Activated B cell treated with CpG ODN at 0.5 μM for 24 hours (primary cell): ENCODE data around the gene CIDEB. TPM values are rescaled to one million over a fixed set of nuclear protein-coding genes. Genes with fewer than 3 reads are reported as not detected.

Experiments used
- ATAC-seq: fragments of 200-7000 bp; cut with Tn5 transposase; one replicate; pipeline ENCODE4 v1.10.0; 2021; ENCODE audit warnings: low read depth, mild to moderate bottlenecking, moderate library complexity
- CTCF ChIA-PET: fragments of 350-600 bp; sonication (Branson Sonifier 250); formaldehyde crosslinking; loops from one replicate; lab custom pipeline; 2021; ENCODE audit warnings: antibody characterized with exemption; lab: Charles Lee
- POLR2A ChIA-PET: fragments of 350-600 bp; sonication (Branson Sonifier 250); formaldehyde crosslinking; loops from one replicate; lab custom pipeline; 2021; ENCODE audit warnings: antibody characterized with exemption; lab: Charles Lee
- DNase-seq: peaks from one replicate; pipeline ENCODE4 v3.0.0; 2022
- H3K27ac Mint-ChIP-seq: one replicate; pipeline ENCODE4 v1.8.0; 2020; ENCODE audit warnings: mixed read lengths
- H3K27me3 Mint-ChIP-seq: one replicate; pipeline ENCODE4 v1.8.0; 2021; ENCODE audit warnings: mixed read lengths
- H3K36me3 Mint-ChIP-seq: one replicate; pipeline ENCODE4 v1.8.0; 2021; ENCODE audit warnings: low read depth, mixed read lengths
- H3K4me1 Mint-ChIP-seq: one replicate; pipeline ENCODE4 v1.8.0; 2021; ENCODE audit warnings: mixed read lengths
- H3K4me3 Mint-ChIP-seq: one replicate; pipeline ENCODE4 v1.8.0; 2020; ENCODE audit warnings: mild to moderate bottlenecking, mixed read lengths
- H3K9me3 Mint-ChIP-seq: one replicate; pipeline ENCODE4 v1.8.0; 2020; ENCODE audit warnings: mixed read lengths
- intact Hi-C: fragments of 100-400 bp; cut with micrococcal nuclease; formaldehyde crosslinking; loops from one replicate; pipeline ENCODE4 v1.15.1; 2024
- total RNA-seq: library from RNA; stranded (reverse); gene quantifications from 2 replicates; pipeline ENCODE4 v1.2.3, GENCODE V29; 2022
- TF ChIP-seq, protein P1 (sequence below): fragments of 200-600 bp; IDR thresholded peaks from one replicate; pipeline ENCODE4 v1.8.0; 2022; ENCODE audit warnings: antibody characterized with exemption, mild to moderate bottlenecking

CIDEB gene
- total RNA-seq, 1 donor from 2014 or later, result 9.2 TPM

DNA sequence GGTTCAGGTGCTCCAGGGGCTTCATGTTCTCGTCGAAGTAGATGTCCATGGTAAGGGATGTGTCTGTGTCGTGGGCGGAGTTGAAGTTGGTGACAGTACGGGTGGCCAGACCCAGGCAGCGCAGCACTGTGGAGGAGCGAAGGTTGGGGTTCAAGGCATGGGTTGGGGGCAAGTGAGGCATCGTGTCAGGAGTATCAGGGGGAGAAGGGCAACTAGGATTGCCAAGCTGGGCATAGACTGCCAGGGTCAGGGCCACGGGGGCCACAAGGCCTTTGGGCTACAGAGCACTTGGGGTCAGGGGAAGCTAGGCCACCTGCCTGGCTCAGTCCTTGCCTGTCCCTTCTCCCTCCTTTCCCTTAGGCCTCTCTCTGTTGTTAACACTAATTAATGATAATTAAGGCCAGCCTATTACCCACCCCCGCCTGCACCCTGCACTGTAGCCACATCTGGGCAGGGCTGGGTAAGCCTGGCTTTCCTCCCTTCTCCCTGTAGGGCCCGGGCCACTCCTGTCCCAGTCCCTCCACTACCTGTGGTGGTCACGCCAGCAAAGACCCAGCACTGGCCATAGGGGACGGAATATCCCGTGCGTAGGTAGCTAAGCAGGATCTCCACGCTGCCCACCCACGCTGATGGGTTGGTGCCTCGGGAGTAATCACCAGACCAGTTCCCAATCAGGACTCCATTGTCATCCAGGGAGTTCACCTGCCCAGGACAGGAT, 49.1 kb downstream of the CIDEB start:
- H3K27ac Mint-ChIP-seq, result no peak overlapping the region
- no peak for DNase-seq
- no peaks in the 10 kb centered on the region for H3K4me1 Mint-ChIP-seq
- intact Hi-C loops, result no loop called here
- ChIA-PET CTCF (interaction anchor here (1.5 kb wide), 1 partner anchor 16 kb away, joined by 5 read pairs; the partner anchor contains the start of gene TINF2), POLR2A (no interaction called here)
- H3K9me3 Mint-ChIP-seq, result no peaks in the 10 kb centered on the region
- H3K4me3 Mint-ChIP-seq, result no peak overlapping the region
- peaks cover 37% of the 10 kb centered on the region for H3K36me3 Mint-ChIP-seq
- TF ChIP-seq, protein P1, sequence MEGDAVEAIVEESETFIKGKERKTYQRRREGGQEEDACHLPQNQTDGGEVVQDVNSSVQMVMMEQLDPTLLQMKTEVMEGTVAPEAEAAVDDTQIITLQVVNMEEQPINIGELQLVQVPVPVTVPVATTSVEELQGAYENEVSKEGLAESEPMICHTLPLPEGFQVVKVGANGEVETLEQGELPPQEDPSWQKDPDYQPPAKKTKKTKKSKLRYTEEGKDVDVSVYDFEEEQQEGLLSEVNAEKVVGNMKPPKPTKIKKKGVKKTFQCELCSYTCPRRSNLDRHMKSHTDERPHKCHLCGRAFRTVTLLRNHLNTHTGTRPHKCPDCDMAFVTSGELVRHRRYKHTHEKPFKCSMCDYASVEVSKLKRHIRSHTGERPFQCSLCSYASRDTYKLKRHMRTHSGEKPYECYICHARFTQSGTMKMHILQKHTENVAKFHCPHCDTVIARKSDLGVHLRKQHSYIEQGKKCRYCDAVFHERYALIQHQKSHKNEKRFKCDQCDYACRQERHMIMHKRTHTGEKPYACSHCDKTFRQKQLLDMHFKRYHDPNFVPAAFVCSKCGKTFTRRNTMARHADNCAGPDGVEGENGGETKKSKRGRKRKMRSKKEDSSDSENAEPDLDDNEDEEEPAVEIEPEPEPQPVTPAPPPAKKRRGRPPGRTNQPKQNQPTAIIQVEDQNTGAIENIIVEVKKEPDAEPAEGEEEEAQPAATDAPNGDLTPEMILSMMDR, result no peak
- ATAC-seq, result no peak
- H3K27me3 Mint-ChIP-seq, result no peaks in the 10 kb centered on the region

DNA sequence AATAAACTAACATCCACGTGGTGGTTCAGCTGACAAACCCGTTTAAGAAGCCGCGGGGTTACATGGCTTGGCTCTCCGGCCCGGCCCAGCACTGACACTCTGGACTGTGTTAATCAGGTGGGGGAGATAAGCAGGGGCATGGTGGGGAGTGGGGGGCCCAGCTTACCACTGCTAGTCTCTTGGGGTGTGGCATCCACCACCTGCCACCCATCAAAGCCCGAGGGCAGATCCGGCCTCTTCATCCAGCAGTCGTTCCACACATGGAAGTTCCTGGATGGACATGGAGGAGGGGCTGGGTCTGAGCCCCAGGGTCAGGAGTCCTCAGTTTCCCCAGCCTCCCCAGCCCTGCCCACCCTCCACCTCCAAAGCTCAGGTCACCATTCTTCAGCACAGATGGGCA, 49.7 kb downstream of the CIDEB start:
- TF ChIP-seq, protein P1, result no peak
- intact Hi-C loops, result no loop called here
- Mint-ChIP-seq H3K9me3 (no peaks in the 10 kb centered on the region), H3K27ac (no peak overlapping the region), H3K4me3 (no peak overlapping the region), H3K36me3 (peaks cover 38% of the 10 kb centered on the region), H3K4me1 (no peaks in the 10 kb centered on the region), H3K27me3 (no peaks in the 10 kb centered on the region)
- DNase-seq (no peak), ATAC-seq (no peak)
- CTCF ChIA-PET, result interaction anchor here (1.5 kb wide), 1 partner anchor 15 kb away, joined by 5 read pairs; the partner anchor contains the start of gene TINF2
- POLR2A ChIA-PET, result interaction anchor here (0.8 kb wide), 1 partner anchor 13 kb away, joined by 3 read pairs; no protein-coding TSS in a partner anchor

DNA sequence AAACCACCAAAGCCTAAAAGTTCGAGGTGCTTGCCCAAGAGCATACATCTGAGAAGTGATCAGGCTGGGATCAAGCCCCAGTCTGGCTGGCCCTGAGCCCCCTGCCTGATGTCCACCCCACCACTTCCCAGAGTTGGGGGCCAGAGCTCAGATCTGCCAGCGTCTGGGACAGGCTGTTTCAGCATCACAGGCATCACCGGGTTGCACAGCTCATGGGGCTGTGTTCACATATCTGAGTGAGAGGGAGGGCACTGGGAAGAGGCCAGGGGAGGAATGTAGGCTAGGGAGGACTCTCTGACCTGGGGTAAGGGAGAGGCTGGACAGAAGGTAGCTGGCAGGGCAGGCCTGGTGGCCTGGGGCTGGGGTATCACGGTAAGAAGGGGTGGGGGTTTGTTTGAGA, 50.8 kb downstream of the CIDEB start:
- Mint-ChIP-seq H3K27ac (no peak overlapping the region), H3K9me3 (no peaks in the 10 kb centered on the region), H3K4me3 (no peak overlapping the region), H3K4me1 (no peaks in the 10 kb centered on the region), H3K36me3 (peaks cover 34% of the 10 kb centered on the region), H3K27me3 (no peaks in the 10 kb centered on the region)
- intact Hi-C loops, result no loop called here
- DNase-seq (no peak), ATAC-seq (no peak)
- ChIA-PET CTCF (no interaction called here), POLR2A (no interaction called here)
- TF ChIP-seq, protein P1, result no peak

DNA sequence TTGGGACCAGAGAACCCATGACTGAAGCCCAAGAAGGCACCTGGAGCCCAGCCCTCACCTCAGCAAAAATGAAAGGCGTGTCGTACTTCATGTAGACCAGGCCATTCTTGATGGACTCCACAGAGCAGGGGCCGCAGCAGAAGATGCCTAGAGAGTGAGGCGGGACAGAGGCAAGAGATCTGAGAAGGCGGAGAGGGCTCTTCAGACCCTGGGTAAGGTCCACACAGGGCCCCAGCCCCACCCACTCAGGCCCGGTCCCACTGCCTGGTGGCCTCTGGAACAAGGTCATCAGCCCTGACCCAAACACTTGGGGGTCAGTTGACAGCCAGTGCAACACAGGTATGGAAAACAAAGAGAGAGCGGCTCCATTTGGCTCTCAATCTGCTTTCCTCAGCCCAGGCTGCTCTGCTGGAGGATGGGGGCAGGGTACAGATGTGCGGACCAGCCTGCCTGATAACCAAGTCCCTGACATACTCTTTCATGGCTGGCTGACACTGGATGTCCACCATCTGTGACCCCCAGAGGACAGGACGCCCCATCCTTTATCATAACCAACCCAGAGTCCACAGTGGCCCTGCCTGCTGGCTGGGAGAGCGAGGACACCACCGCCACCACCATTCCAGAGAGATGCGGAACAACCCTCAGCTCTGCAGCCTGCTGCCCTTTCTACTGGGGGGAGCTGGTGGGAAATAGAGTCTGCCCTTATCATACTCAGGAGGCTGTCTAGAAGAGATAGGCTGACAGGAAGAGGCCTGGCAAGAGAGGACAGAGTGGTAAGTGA, 51.7 kb downstream of the CIDEB start:
- intact Hi-C loops, result no loop called here
- POLR2A ChIA-PET, result interaction anchor here (1.4 kb wide), 1 partner anchor 15 kb away, joined by 5 read pairs; the partner anchor contains the start of gene RABGGTA
- ATAC-seq, result no peak

More for the DNA sequence above, 51.7 kb downstream of the CIDEB start:
- CTCF ChIA-PET, result no interaction called here
- TF ChIP-seq, protein P1, result no peak
- H3K4me3 Mint-ChIP-seq, result no peak overlapping the region
- no peaks in the 10 kb centered on the region for H3K4me1 Mint-ChIP-seq
- H3K36me3 Mint-ChIP-seq, result peaks cover 33% of the 10 kb centered on the region
- no peaks in the 10 kb centered on the region for H3K9me3 Mint-ChIP-seq
- no peaks in the 10 kb centered on the region for H3K27me3 Mint-ChIP-seq
- no peak overlapping the region for H3K27ac Mint-ChIP-seq
- no peak for DNase-seq
